Stimulated activated CD8-positive, alpha-beta memory T cell treated with anti-CD3 and anti-CD28 coated beads, Interleukin-4, amount 100 ng/mL, for 4 hours (primary cell): ENCODE results near the gene CFHR1.

Source experiments
- DNase-seq, 2 donors: peaks; one replicate each; pipeline ENCODE4 v3.0.0-alpha.2; 2020; ENCODE audit warnings: low read depth in 2 of 2, low spot score in 1 of 2

The CFHR1 gene

GRCh38 chr1:196875935-196876334, 56.4 kb downstream of the CFHR1 start:
- DNase-seq: no peak

GRCh38 chr1:196877964-196878363, 58.4 kb downstream of the CFHR1 start:
- DNase-seq: no peak
